SK-N-SH (cell line): ENCODE measurements around the gene SMAD3. TPM values are rescaled to one million over a fixed set of nuclear protein-coding genes. Genes with fewer than 3 reads are reported as not detected.
"Not testable (repeated sequence)": the region's sequence is repeated elsewhere in the genome, so short reads cannot be mapped to it uniquely, and the experiment has no call there.

Experiments used
- CTCF ChIA-PET: fragments of 300-600, 350-600 bp; formaldehyde crosslinking; extraction: SDS; loops from one replicate; lab custom pipeline; 2021; lab: Yijun Ruan, JAX
- POLR2A ChIA-PET: fragments of 350-600 bp; sonication (Branson Sonifier 250); formaldehyde crosslinking; extraction: SDS; loops from one replicate; lab custom pipeline; 2020; ENCODE audit warnings: antibody characterized with exemption, inconsistent platforms; lab: Yijun Ruan, JAX
- DNase-seq: peaks from one replicate; pipeline ENCODE4 v3.0.0; 2012
- H2AFZ ChIP-seq: fragments of 200-600 bp; sonication (generic); 2 replicates; pipeline ENCODE4 v1.8.1; 2016; ENCODE audit warnings: antibody characterized with exemption, mild to moderate bottlenecking, low read depth
- H3F3A ChIP-seq: fragments of 200-600 bp; sonication (generic); replicated peaks from 2 replicates; pipeline ENCODE3; 2016; ENCODE audit warnings: antibody characterized with exemption, mild to moderate bottlenecking; ENCODE audit not compliant: insufficient read depth
- H3K27ac ChIP-seq, 2 experiments: fragments of 200-500 bp in 1 of 2; fragments of 200-600 bp in 1 of 2; sonication (Bioruptor generic) in 1 of 2; sonication (generic), shearing (Covaris generic) in 1 of 2; 2 replicates each; pipeline versions ENCODE4 v1.5.1 to v1.6.1; 2014 to 2016; ENCODE audit warnings: low read depth in 2 of 2, inconsistent platforms in 1 of 2, low read length in 1 of 2, mild to moderate bottlenecking in 1 of 2, mixed read lengths in 1 of 2
- H3K27me3 ChIP-seq: fragments of 200-600 bp; sonication (generic), shearing (Covaris generic); 2 replicates; pipeline ENCODE4 v1.6.1; 2016; ENCODE audit warnings: mixed run types; ENCODE audit not compliant: insufficient read depth
- H3K36me3 ChIP-seq, 2 experiments: fragments of 200-500 bp in 1 of 2; fragments of 200-600 bp in 1 of 2; sonication (Bioruptor generic) in 1 of 2; sonication (generic) in 1 of 2; replicated peaks in 1 of 2; 2 replicates each; pipeline versions ENCODE3 to v1.5.1; 2014 to 2016; ENCODE audit warnings: low read length in 1 of 2, mild to moderate bottlenecking in 1 of 2; ENCODE audit not compliant: insufficient read depth in 2 of 2, control insufficient read depth in 1 of 2
- H3K4me1 ChIP-seq, 2 experiments: fragments of 200-500 bp in 1 of 2; fragments of 200-600 bp in 1 of 2; sonication (Bioruptor generic) in 1 of 2; sonication (generic), shearing (Covaris generic) in 1 of 2; 2 replicates each; pipeline versions ENCODE4 v1.5.1 to v1.6.1; 2014 to 2016; ENCODE audit warnings: low read depth in 1 of 2, low read length in 1 of 2, mixed run types in 1 of 2; ENCODE audit not compliant: insufficient read depth in 2 of 2, control insufficient read depth in 1 of 2
- H3K4me2 ChIP-seq: fragments of 200-600 bp; sonication (generic), shearing (Covaris generic); 2 replicates; pipeline ENCODE4 v1.6.1; 2017; ENCODE audit warnings: mixed run types
- H3K4me3 ChIP-seq, 2 experiments: fragments of 200-500 bp in 1 of 2; fragments of 200-600 bp in 1 of 2; sonication (Bioruptor generic) in 1 of 2; sonication (generic), shearing (Covaris generic) in 1 of 2; 2 replicates each; pipeline versions ENCODE4 v1.5.1 to v1.8.1; 2014 to 2016; ENCODE audit warnings: low read depth in 2 of 2, inconsistent platforms in 1 of 2, low read length in 1 of 2, mild to moderate bottlenecking in 1 of 2, mixed read lengths in 1 of 2, moderate library complexity in 1 of 2
- H3K79me2 ChIP-seq: fragments of 200-600 bp; sonication (generic); 2 replicates; pipeline ENCODE4 v1.8.1; 2017; ENCODE audit warnings: mild to moderate bottlenecking; ENCODE audit not compliant: insufficient read depth
- H3K9ac ChIP-seq: fragments of 200-600 bp; sonication (generic); 2 replicates; pipeline ENCODE4 v1.6.1; 2017; ENCODE audit warnings: mixed run types
- H3K9me2 ChIP-seq: fragments of 200-600 bp; sonication (generic); 2 replicates; pipeline ENCODE4 v1.6.1; 2017; ENCODE audit warnings: mixed run types
- H3K9me3 ChIP-seq: fragments of 200-600 bp; sonication (generic); 2 replicates; pipeline ENCODE4 v1.6.1; 2017; ENCODE audit warnings: mixed run types, mild to moderate bottlenecking, moderate library complexity
- H4K20me1 ChIP-seq: fragments of 200-600 bp; sonication (generic); 2 replicates; pipeline ENCODE4 v1.6.1; 2017; ENCODE audit warnings: mild to moderate bottlenecking, mixed run types; ENCODE audit not compliant: insufficient read depth
- ELF1 ChIP-seq: IDR thresholded peaks from 2 replicates; pipeline ENCODE4 v1.4.0; 2012
- EP300 ChIP-seq, 2 experiments: IDR thresholded peaks; 2 replicates each; pipeline versions ENCODE4 v1.4.0 to v1.6.1; 2012; ENCODE audit warnings: borderline replicate concordance in 1 of 2, low read depth in 1 of 2, low read length in 1 of 2
- FOSL2 ChIP-seq: IDR thresholded peaks from 2 replicates; pipeline ENCODE4 v1.4.0; 2012; ENCODE audit warnings: low read depth, mild to moderate bottlenecking, moderate library complexity, borderline replicate concordance
- FOXM1 ChIP-seq: IDR thresholded peaks from 2 replicates; pipeline ENCODE4 v1.4.0; 2012; ENCODE audit warnings: low read depth, mild to moderate bottlenecking
- GABPA ChIP-seq: IDR thresholded peaks from 2 replicates; pipeline ENCODE4 v1.4.0; 2012; ENCODE audit warnings: low read depth, mild to moderate bottlenecking
- JUND ChIP-seq: IDR thresholded peaks from 2 replicates; pipeline ENCODE4 v1.4.0; 2012
- MEF2A ChIP-seq: IDR thresholded peaks from 2 replicates; pipeline ENCODE4 v1.4.0; 2012; ENCODE audit warnings: low read depth, borderline replicate concordance
- NRF1 ChIP-seq: IDR thresholded peaks from 2 replicates; pipeline ENCODE4 v1.6.1; 2012; ENCODE audit warnings: low read depth, mild to moderate bottlenecking, low read length
- RXRA ChIP-seq: IDR thresholded peaks from 2 replicates; pipeline ENCODE4 v1.4.0; 2012; ENCODE audit warnings: low read depth, mild to moderate bottlenecking, borderline replicate concordance
- SIN3A ChIP-seq: IDR thresholded peaks from 2 replicates; pipeline ENCODE4 v1.6.1; 2012; ENCODE audit warnings: low read depth, mild to moderate bottlenecking, low read length, moderate library complexity, borderline replicate concordance
- SMC3 ChIP-seq: IDR thresholded peaks from 2 replicates; pipeline ENCODE4 v1.6.1; 2012; ENCODE audit warnings: low read depth, low read length, improper control_type of control experiment
- TAF1 ChIP-seq: IDR thresholded peaks from 2 replicates; pipeline ENCODE4 v1.6.1; 2012; ENCODE audit warnings: low read depth, mild to moderate bottlenecking, low read length, moderate library complexity, borderline replicate concordance
- TCF12 ChIP-seq: IDR thresholded peaks from 2 replicates; pipeline ENCODE4 v1.4.0; 2012
- YY1 ChIP-seq: IDR thresholded peaks from 2 replicates; pipeline ENCODE4 v1.4.0; 2012; ENCODE audit warnings: low read depth, mild to moderate bottlenecking
- WGBS: methylation state at CpG from one replicate; pipeline ENCODE4 v1.1.6; 2017; ENCODE audit warnings: low lambda C conversion rate; 5-methylcytosine and 5-hydroxymethylcytosine counted together
- polyA plus RNA-seq, 3 experiments: library from polyadenylated mRNA; depleted of rRNA; stranded (reverse); fragments of >200 nt; gene quantifications; 2 replicates each; pipeline ENCODE4 v1.2.3, GENCODE V29; 2012
- TF ChIP-seq, protein P1 (sequence below): IDR thresholded peaks from 2 replicates; pipeline ENCODE4; 2012
- TF ChIP-seq, protein P2 (sequence below): IDR thresholded peaks from 2 replicates; pipeline ENCODE4 v1.4.0; 2012; ENCODE audit warnings: low read depth, borderline replicate concordance

Gene SMAD3
- polyA plus RNA-seq, 1 of the 3 experiments (the other 2 are of a cell fraction), result 19.5 TPM

DNA sequence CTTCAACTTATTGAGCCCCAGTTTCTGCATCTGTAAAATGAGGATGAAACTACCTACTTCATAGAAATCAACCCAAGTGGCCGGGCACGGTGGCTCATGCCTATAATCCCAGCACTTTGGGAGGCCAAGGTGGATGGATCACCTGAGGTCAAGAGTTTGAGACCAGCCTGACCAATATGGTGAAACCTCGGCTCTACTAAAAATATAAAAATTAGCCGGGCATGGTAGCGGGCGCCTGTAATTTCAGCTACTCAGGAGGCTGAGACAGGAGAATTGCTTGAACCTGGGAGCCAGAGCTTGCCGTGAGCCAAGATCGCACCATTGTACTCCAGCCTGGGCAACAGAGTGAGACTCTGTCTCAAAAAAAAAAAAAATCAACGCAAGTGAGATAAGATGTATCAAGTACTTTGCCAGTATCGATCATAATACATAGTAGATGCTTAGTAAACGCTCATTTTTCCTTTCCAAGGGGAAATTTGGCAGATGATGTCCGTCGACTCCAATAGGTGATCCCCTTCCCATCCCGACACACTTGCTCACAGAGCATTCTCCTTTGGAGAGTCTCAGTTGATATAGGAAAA, 10.2 kb downstream of the SMAD3 start:
- peak overlapping the region; percentile 4; the same call in 1 of the 2 replicates for H3K4me2 ChIP-seq
- POLR2A ChIA-PET, H3K9me3 ChIP-seq, H3K9me2 ChIP-seq, H3K9ac ChIP-seq, H3K4me3 ChIP-seq, H3K27me3 ChIP-seq, DNase-seq, H2AFZ ChIP-seq, CTCF ChIA-PET: not testable (repeated sequence)
- H3K79me2 ChIP-seq, result peaks cover 100% of the 10 kb centered on the region
- H3K36me3 ChIP-seq, result peaks cover 0 to 19% of the 10 kb centered on the region in 2 experiments
- peak overlapping the region in 1 of 2 experiments; percentile 54; a peak in 1 of 4 replicates for H3K27ac ChIP-seq
- peaks cover 9 to 27% of the 10 kb centered on the region in 2 experiments; a peak in 2 of 4 replicates for H3K4me1 ChIP-seq
- whole genome bisulfite sequencing, result 94% methylated on average over 14 of the region's 14 CpGs
- H4K20me1 ChIP-seq, result peaks cover 78% of the 10 kb centered on the region
- peaks cover 15% of the 10 kb centered on the region for H3F3A ChIP-seq

GRCh38 chr15:67076147-67076843, 10.9 kb downstream of the SMAD3 start:
- ChIA-PET POLR2A (no interaction called here), CTCF (no interaction called here)
- TF ChIP-seq GABPA (no peak), SMC3 (no peak), SIN3A (peak; percentile 33; the same call in 1 of the 2 replicates), YY1 (no peak), JUND (peak; percentile 72), ELF1 (no peak), RXRA (0 out of 2 replicates have a peak, but pooled peaks have one; percentile 40), TCF12 (peak; percentile 67), FOSL2 (peak; percentile 78), NRF1 (no peak), EP300 (IDR thresholded peaks at IDR 0.05; ENCODE audit: borderline replicate concordance in 1 of 2, low read depth in 1 of 2, low read length in 1 of 2) (peak in 1 of 2 experiments; percentile 19; a peak in 1 of 4 replicates), FOXM1 (no peak), MEF2A (peak; percentile 70; the same call in 1 of the 2 replicates), TAF1 (no peak)
- TF ChIP-seq, protein P1, sequence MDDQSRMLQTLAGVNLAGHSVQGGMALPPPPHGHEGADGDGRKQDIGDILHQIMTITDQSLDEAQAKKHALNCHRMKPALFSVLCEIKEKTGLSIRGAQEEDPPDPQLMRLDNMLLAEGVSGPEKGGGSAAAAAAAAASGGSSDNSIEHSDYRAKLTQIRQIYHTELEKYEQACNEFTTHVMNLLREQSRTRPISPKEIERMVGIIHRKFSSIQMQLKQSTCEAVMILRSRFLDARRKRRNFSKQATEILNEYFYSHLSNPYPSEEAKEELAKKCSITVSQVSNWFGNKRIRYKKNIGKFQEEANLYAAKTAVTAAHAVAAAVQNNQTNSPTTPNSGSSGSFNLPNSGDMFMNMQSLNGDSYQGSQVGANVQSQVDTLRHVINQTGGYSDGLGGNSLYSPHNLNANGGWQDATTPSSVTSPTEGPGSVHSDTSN, result peak; percentile 60
- TF ChIP-seq, protein P2, sequence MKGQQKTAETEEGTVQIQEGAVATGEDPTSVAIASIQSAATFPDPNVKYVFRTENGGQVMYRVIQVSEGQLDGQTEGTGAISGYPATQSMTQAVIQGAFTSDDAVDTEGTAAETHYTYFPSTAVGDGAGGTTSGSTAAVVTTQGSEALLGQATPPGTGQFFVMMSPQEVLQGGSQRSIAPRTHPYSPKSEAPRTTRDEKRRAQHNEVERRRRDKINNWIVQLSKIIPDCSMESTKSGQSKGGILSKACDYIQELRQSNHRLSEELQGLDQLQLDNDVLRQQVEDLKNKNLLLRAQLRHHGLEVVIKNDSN, result no peak
- peak overlapping the region in 1 of 2 experiments; percentile 54; a peak in 2 of 4 replicates for H3K27ac ChIP-seq
- H3K4me2 ChIP-seq, result peak overlapping the region; percentile 4; the same call in 1 of the 2 replicates
- WGBS, result 59% methylated on average over 12 of the region's 13 CpGs
- H3K4me3 ChIP-seq, result no peak overlapping the region
- H2AFZ ChIP-seq, result no peak overlapping the region
- H3K27me3 ChIP-seq, result no peaks in the 10 kb centered on the region
- DNase-seq, result no peak
- H3K4me1 ChIP-seq, result peaks cover 12 to 32% of the 10 kb centered on the region in 2 experiments; a peak in 2 of 4 replicates
- H3K36me3 ChIP-seq, result peaks cover 0 to 12% of the 10 kb centered on the region in 2 experiments
- H3K9me2 ChIP-seq, result no peaks in the 10 kb centered on the region
- peaks cover 77% of the 10 kb centered on the region for H4K20me1 ChIP-seq
- peaks cover 100% of the 10 kb centered on the region for H3K79me2 ChIP-seq
- H3F3A ChIP-seq, result peaks cover 16% of the 10 kb centered on the region
- no peaks in the 10 kb centered on the region for H3K9me3 ChIP-seq
- no peak overlapping the region for H3K9ac ChIP-seq
